ENCODE results near the gene ROCK1.

- TF ChIP-seq POLR2A (IDR thresholded peaks at IDR 0.05; ENCODE audit: low read depth, low read length): no peak
- no peak for TF ChIP-seq POLR2AphosphoS5 (IDR thresholded peaks at IDR 0.05; ENCODE audit: low read depth, low read length)
These were observed 139.7 kb downstream of the ROCK1 start for GRCh38 chr18:20971886-20972267.
